ENCODE results near the gene STK32B. TPM values are rescaled to one million over a fixed set of nuclear protein-coding genes. Genes with fewer than 3 reads are reported as not detected.
A peak's percentile ranks its signal among the peaks of the same experiment; 100 is the strongest.

Gene STK32B
- polyA plus RNA-seq, 1 of the 3 experiments (the other 2 are of a cell fraction) = 0.20 TPM

DNA sequence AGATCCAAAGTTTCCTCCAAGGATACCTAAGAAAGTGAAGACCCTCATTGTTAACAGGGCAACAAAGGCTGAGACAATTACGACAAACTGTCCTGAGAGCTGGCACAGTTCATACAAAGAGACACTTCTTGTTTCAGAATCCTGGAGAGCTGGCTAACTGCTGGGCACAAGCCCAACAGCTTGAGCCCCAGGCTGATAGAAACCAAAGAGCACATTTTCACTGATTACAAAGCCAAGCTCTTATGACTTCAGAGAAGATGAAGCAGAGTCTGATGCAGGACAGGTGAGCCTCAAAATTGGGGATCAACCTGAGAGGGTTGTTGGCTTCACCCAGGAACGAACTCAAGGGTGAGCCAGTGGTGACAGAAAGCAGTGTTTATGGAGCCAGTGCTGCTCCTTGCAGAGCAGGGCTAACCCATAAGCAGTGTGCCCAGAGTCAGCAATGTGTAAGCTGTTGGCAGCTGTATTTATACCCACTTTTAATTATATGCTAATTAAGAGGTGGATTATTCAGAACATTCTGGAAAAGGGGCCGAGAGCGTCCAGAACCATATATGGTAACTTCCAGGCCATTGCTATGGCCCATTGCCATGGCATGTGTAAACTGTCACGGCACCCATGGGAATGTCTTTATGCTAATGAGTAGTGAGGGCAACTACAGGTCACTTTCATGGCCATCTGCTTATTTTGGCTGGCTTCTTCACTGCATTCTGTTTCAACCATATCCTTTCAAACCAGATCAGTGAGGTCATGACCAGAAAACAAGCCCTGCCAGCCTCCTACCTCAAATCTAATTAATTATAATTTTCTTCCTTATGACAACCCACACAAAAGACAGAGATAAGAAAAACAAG lies 473.4 kb downstream of the STK32B start (continued):
- TF ChIP-seq MAX (IDR thresholded peaks at IDR 0.05; ENCODE audit: low read depth) (no peak), USF2 (IDR thresholded peaks at IDR 0.05; ENCODE audit: borderline replicate concordance, low read depth, low read length) (no peak), NFIC (IDR thresholded peaks at IDR 0.05; ENCODE audit: borderline replicate concordance) (no peak), JUND (IDR thresholded peaks at IDR 0.05) (no peak), TEAD4 (IDR thresholded peaks at IDR 0.05; ENCODE audit: borderline replicate concordance, insufficient read depth) (no peak), EZH2phosphoT487 (IDR thresholded peaks at IDR 0.05; ENCODE audit: borderline replicate concordance, low read depth) (no peak), SIN3A (IDR thresholded peaks at IDR 0.05; ENCODE audit: borderline replicate concordance, low read depth, low read length) (no peak), MEF2A (IDR thresholded peaks at IDR 0.05; ENCODE audit: borderline replicate concordance, low read depth) (no peak), GABPA (IDR thresholded peaks at IDR 0.05; ENCODE audit: low read depth) (no peak), POLR2AphosphoS5 (IDR thresholded peaks at IDR 0.05; ENCODE audit: low read depth, low read length) (no peak)
- TF ChIP-seq, protein P1, sequence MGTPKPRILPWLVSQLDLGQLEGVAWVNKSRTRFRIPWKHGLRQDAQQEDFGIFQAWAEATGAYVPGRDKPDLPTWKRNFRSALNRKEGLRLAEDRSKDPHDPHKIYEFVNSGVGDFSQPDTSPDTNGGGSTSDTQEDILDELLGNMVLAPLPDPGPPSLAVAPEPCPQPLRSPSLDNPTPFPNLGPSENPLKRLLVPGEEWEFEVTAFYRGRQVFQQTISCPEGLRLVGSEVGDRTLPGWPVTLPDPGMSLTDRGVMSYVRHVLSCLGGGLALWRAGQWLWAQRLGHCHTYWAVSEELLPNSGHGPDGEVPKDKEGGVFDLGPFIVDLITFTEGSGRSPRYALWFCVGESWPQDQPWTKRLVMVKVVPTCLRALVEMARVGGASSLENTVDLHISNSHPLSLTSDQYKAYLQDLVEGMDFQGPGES (IDR thresholded peaks at IDR 0.05; ENCODE audit: low read depth, low read length) = no peak

GRCh38 chr4:5526080-5526846 lies 475.0 kb downstream of the STK32B start:
- POLR2A ChIA-PET = no interaction called here
- H3K9me3 ChIP-seq = no peaks in the 10 kb centered on the region
- H3K4me1 ChIP-seq (ENCODE audit: control insufficient read depth in 1 of 2, insufficient read depth in 2 of 2, low read depth in 1 of 2, low read length in 1 of 2) = peaks cover 0 to 30% of the 10 kb centered on the region in 2 experiments; a peak in 1 of 4 replicates
- H2AFZ ChIP-seq (ENCODE audit: low read depth) = no peak overlapping the region
- DNase-seq = no peak
- WGBS (ENCODE audit: low lambda C conversion rate) = 36% methylated on average over 3 of the region's 3 CpGs
- H3K9me2 ChIP-seq = no peaks in the 10 kb centered on the region
- no peak overlapping the region for H3K9ac ChIP-seq
- H3K27ac ChIP-seq (ENCODE audit: low read depth in 2 of 2, low read length in 1 of 2) = peak overlapping the region in 1 of 2 experiments; percentile 67; a peak in 1 of 4 replicates
- H4K20me1 ChIP-seq (ENCODE audit: insufficient read depth) = no peaks in the 10 kb centered on the region
- no peak overlapping the region for H3K4me3 ChIP-seq (ENCODE audit: low read depth in 2 of 2, low read length in 1 of 2)
- H3F3A ChIP-seq (replicated peaks; ENCODE audit: insufficient read depth) = no peaks in the 10 kb centered on the region
- CTCF ChIA-PET = interaction anchor here (1.2 kb wide), 1 partner anchor 126 kb away, joined by 4 read pairs; no protein-coding TSS in a partner anchor
- H3K79me2 ChIP-seq (ENCODE audit: insufficient read depth) = no peaks in the 10 kb centered on the region
- TF ChIP-seq FOSL2 (IDR thresholded peaks at IDR 0.05; ENCODE audit: borderline replicate concordance, low read depth) = no peak
- no peak for TF ChIP-seq FOXM1 (IDR thresholded peaks at IDR 0.05; ENCODE audit: low read depth)
- TF ChIP-seq MXI1 (IDR thresholded peaks at IDR 0.05; ENCODE audit: low read depth, low read length) = no peak
- TF ChIP-seq CTCF (IDR thresholded peaks at IDR 0.05) = no peak
- no peak for TF ChIP-seq GATA2 (CRISPR knock-in tag; IDR thresholded peaks at IDR 0.05)
- TF ChIP-seq NRF1 (IDR thresholded peaks at IDR 0.05; ENCODE audit: low read depth, low read length) = no peak
- TF ChIP-seq ZBTB33 (IDR thresholded peaks at IDR 0.05; ENCODE audit: borderline replicate concordance, low read depth) = no peak
- H3K27me3 ChIP-seq (ENCODE audit: insufficient read depth) = no peaks in the 10 kb centered on the region
- no peak overlapping the region for H3K4me2 ChIP-seq
- no peaks in the 10 kb centered on the region for H3K36me3 ChIP-seq (replicated peaks in 1 of 2; ENCODE audit: control insufficient read depth in 1 of 2, insufficient read depth in 2 of 2, low read length in 1 of 2)

Data from SK-N-SH (cell line).